LNCAP (cell line): ENCODE data around the gene TADA1.

Experiments
- CTCF ChIP-seq: fragments of 450-650 bp; IDR thresholded peaks from 2 replicates; pipeline ENCODE4 v1.5.1; 2017; ENCODE audit warnings: mild to moderate bottlenecking

The TADA1 gene

DNA sequence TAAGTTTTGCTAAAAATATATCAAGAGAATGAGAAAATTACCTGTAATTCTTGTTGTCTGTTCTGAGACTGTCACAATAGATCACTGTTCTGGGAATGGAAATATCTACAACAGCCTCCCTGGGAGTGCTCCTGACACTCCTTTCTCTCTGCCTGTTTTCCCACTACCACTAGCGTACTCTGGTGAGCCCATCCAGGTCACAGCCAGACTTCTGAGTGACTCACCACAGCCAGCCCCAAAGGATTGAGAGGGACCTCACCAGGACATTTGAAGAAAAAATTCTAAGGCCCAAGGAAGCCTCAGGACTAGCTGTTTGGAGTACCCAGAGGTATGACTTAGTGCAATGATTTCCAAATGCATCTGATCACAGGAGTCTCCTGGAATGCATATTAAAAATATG, 39.0 kb upstream of the TADA1 start:
- no peak for TF ChIP-seq CTCF

DNA sequence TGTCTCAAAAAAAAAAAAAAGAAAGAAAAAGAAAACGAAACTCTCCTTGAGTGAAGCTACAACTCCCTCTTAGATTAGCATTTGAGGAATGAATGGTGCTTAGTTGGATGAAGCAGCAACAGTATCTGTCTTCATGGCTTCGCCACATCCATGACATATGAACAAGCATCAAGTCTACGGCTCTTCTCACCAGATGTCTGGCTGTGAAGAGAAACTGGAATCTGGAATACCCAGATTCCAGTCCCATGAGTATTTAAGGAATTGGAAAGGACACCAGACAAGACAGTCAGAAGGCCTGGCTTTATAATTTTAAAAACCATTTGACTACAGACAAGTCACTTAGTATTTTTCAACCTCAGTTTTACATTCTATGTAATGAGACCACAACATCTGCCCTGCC, 38.0 kb upstream of the TADA1 start:
- TF ChIP-seq CTCF, result no peak

DNA sequence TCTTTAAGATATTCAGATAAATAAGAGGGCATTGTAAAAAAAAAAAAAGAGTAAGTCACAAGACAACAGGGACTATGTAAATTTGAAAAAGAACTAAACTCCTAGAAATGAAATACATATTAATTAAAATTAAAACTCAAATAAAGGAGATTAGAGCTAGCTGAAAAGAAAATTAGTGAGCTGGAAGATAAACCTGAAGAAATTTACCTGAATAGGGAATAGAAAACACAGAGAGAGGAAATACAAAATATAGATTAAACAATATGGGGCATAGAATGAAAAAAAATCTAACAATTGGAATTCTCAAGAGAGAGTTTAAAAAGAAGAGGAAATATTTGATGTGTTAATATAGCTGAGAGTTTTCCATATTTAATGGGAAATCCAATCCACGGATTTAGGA, 35.6 kb upstream of the TADA1 start:
- no peak for TF ChIP-seq CTCF

- TF ChIP-seq CTCF, result peak; percentile 92
Measured at GRCh38 chr1:166910396-166910994, 34.4 kb upstream of the TADA1 start.

DNA sequence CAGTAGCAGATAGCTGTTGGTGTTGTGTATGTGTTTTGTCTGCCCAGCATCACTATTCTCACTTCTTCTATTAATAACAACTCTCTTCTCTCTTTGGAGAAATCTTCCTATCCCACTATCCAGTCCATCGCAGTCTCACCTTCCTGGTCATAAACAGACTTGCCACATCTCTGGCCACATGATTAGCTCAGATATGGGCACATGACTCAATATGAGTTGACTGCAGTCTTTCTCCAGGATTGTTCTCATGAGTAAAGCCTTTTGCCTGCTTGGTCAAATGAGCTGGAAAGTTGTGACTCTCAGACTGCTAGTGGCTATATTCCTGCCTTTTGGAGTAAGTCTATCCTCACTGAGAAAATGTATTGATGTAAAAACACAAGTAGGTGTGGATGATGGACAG, 32.9 kb upstream of the TADA1 start:
- no peak for TF ChIP-seq CTCF

GRCh38 chr1:166907763-166908162, 31.7 kb upstream of the TADA1 start:
- no peak for TF ChIP-seq CTCF

DNA sequence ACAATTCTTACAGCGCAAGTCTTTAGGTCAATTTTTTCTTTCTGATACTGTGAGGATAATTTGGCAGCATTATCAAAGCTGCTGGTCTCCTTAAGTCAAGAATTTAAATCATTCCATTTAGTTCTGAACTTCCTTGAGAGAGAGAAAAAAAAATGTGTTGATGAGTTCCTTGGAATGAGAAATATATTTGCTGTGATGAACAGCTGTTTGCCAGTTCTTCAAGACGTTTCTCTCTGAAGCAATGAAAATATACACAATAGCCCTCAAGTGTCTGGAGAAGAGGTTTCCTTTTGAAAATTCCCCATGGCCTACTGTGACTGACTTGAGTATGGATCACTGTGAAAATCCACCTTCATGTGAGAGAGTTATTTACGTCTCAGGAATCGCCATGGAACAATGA, 31.0 kb upstream of the TADA1 start:
- TF ChIP-seq CTCF, result no peak

DNA sequence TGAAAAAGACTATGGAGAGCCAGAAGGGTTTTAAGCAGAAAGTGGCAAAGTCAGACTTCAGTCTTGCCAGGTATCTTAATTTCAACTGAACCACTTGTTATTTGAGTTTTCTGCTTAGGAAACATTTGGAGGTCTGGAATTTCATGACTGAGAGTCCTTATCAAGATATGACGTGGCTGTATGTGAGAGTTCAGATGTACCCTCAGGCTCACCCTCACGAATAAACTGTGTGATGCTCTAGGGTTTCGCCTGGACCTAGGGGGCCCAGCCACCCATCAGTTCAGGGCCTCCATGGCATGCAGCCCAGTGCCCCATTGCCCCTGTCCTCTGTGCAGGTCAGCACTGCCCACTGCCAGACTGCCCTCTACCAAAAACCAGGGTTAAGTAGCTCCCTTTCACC, 30.6 kb upstream of the TADA1 start:
- TF ChIP-seq CTCF, result no peak
